ENCODE results near the gene PLET1.
"Not testable (repeated sequence)": the region's sequence is repeated elsewhere in the genome, so short reads cannot be mapped to it uniquely, and the experiment has no call there.

Gene PLET1

GRCh38 chr11:112212710-112213109 lies 48.0 kb downstream of the PLET1 start:
- DNase-seq (ENCODE audit: low read depth in 2 of 2): no peak

GRCh38 chr11:112212290-112212689 lies 48.4 kb downstream of the PLET1 start:
- DNase-seq (ENCODE audit: low read depth in 2 of 2): no peak

- DNase-seq (ENCODE audit: low read depth in 2 of 2): no peak
Measured at GRCh38 chr11:112211536-112211935, 49.1 kb downstream of the PLET1 start.

GRCh38 chr11:112210890-112211289 lies 49.8 kb downstream of the PLET1 start:
- no peak for DNase-seq (ENCODE audit: low read depth in 2 of 2)

- DNase-seq (ENCODE audit: low read depth in 2 of 2): no peak
Measured at GRCh38 chr11:112206071-112206470, 54.6 kb downstream of the PLET1 start.

GRCh38 chr11:112200252-112200651 lies 60.4 kb downstream of the PLET1 start:
- DNase-seq (ENCODE audit: low read depth in 2 of 2): no peak

- DNase-seq (ENCODE audit: low read depth in 2 of 2): not testable (repeated sequence)
Measured at GRCh38 chr11:112199101-112199500, 61.6 kb downstream of the PLET1 start.

All from stimulated activated CD8-positive, alpha-beta memory T cell treated with anti-CD3 and anti-CD28 coated beads, Interleukin-2, amount 100 ng/mL, for 1 hour (primary cell).